Forelimb muscle (tissue), 1 donor: Measurements from ENCODE around the gene PARVB. TPM values are rescaled to one million over a fixed set of nuclear protein-coding genes. Genes with fewer than 3 reads are reported as not detected.

Experiments used
- DNase-seq: peaks from one replicate; pipeline ENCODE4 v3.0.0-alpha.2; 2013; ENCODE audit warnings: low read depth
- polyA plus RNA-seq: library from polyadenylated mRNA; unstranded; fragments of 120-200 nt; gene quantifications from one replicate; pipeline ENCODE4 v1.2.1, GENCODE V29; 2013; ENCODE audit not compliant: insufficient read length

The PARVB gene
- 45.9 TPM for polyA plus RNA-seq

DNA sequence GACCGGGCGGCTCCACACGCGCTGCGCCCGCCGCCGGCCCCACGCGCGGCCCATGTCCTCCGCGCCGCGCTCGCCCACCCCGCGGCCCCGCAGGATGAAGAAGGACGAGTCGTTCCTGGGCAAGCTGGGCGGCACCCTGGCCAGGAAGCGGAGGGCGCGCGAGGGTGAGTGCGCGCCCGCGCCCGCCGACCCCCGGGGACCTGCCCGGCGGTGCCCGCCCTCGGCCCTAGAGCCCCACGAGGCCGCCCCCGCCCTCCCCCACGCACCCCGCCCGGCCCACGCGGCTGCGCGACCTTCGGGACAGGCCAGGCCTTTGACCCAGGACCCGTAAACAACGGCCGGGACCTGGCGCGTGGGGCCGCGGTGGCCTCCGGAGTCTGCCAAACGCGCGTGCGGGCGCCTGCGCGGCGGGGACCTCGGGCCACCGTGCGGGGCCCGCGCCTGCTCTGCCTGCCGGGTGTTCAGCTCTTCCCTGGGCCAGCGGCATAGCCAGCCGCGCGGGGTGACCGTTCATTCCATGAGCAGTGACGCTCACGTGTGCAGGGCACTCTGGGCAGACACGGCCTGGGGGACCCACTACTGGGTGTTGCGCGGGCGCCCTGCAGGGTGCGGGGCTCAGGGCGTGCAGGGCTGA is at the start of gene PARVB:
Gene PARVB (plus strand): TSS at position 15 of the 634 bp plus-strand sequence. CDS start 38 bp downstream, at position 53.
- DNase-seq = no peak

GRCh38 chr22:43975041-43975440 is 49.1 kb upstream of the PARVB start:
- no peak for DNase-seq

- DNase-seq = no peak
Observed at GRCh38 chr22:43976861-43977795, 47.0 kb upstream of the PARVB start.

DNA sequence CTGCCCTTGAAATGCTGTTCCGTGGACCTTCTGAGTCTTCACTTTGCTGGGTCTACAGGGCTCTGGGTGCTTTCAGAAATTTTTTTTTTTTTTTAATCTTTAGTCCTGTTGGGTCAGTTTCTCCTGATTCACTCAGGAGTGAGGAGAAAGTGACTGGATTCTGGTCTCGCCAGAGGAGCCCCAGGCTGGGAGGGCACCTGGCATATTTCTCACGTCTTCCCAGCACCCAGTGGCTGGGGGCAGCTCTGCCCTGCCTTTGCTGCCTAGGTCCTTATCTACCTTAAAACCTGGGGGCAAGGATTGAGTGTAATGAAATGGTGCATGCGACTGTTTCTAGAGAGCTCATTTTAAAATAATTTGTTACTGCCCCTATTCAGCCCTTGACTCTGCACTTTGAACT is 45.5 kb upstream of the PARVB start:
- no peak for DNase-seq

GRCh38 chr22:43980579-43980978 is 43.5 kb upstream of the PARVB start:
- no peak for DNase-seq

DNA sequence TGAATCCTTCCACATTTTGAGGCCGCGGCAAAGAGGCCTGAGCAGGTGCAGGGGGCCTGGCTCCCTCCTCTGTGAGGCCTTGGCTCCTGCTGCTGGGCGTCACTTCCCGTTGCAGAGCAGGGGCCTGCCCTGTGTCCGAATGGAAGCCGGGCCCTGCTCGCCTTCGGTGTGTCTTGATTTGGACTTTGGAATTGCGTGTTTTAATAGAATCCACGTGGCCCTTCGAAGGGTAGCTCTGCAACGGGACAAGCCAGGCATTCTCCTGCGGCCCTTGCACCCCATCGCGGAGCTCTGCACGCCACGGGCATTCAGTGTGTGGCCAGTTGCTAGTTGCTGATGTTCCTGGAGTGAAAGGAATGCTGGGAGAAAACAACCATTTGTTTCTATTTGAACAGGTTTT is 43.1 kb upstream of the PARVB start:
- DNase-seq = no peak

- DNase-seq = no peak
Observed at GRCh38 chr22:43983808-43984207, 40.3 kb upstream of the PARVB start.

DNA sequence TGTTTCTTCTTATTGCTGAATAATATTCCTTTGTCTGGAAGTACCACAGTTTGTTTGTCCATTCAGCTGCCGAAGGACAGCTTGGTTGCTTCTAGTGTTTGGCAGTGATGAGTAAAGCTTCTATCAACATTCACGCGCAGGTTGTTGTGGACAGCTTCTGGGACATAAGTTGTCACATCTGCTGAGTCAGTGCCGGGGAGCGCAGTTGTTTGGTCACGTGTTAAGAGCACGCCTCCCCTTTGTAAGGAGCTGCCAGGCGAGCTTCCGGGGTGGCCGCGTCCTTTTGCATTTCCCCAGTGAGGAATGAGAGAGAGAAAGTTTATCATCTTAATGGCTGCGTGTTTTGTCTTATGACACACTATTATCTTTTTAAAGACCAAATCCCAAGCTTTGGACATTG is 38.6 kb upstream of the PARVB start:
- DNase-seq = no peak

GRCh38 chr22:43988116-43988820 is 35.8 kb upstream of the PARVB start:
- DNase-seq = no peak

GRCh38 chr22:43988960-43989359 is 35.1 kb upstream of the PARVB start:
- DNase-seq = no peak

GRCh38 chr22:43990044-43990443 is 34.1 kb upstream of the PARVB start:
- DNase-seq = no peak

- no peak for DNase-seq
Observed at GRCh38 chr22:43991316-43992020, 32.6 kb upstream of the PARVB start.

DNA sequence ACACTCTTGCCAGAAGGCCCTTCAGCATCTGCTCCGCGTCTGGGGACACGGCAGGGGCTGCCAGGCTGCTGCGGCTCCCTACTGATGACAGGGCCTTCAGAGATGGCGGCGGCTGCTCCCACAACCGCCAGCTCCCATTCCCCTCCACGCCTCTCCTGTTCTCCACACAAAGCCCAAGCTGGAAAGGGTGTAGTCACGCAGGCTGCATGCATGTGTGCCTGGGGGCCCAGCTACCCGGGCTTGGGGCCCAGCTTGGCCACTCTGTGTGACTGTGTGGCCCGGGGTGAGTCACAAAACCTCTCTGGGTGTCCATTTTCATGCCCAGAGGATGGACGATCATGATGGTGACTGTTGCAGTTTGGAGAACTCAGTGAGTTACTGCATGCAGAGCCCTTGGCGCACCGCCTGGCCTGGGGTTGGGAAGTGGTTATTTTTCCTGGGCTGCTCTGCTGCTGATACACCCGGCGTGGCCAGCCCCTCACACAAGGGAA is 31.7 kb upstream of the PARVB start:
- DNase-seq = no peak

GRCh38 chr22:43993072-43993760 is 30.9 kb upstream of the PARVB start:
- no peak for DNase-seq

DNA sequence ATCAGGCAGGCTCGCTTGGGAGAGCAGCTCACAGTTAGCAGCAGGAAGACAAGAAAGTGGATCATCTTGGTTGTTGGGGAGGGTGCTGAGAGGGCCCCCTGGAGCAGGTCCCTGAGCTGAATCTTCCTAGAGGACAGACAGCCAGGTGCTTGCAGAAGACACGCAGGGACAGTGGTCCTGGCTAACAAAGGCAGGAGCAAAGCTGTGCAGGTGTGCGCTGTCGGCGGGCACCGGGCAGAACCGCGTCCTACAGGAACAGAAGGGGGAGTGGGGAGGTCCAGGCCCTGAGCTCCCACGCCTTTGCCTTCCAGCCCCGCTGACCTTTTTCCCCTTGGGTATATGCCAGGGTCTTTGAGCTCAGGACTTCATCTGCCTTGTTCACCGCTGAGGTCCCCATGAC is 30.1 kb upstream of the PARVB start:
- no peak for DNase-seq

DNA sequence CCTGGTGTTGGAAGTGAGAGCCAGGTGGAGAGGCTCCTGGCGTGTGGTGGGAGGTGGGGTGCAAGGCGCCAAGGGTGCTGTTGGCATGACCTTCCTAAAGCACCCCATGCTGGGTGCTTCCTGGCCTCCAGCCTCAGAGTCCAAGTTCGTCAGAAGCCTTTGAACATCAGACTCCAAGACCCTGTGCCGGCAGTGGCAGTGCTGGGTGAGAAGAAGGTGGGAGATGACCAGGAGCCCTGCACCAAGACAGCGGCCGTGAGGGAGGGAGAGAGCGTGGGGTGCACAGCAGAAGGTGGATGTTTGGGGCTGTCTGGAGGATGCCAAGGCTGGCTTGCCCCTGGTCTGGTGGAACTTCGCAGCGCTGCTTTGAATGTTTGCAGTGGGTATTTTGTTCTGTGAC is 29.7 kb upstream of the PARVB start:
- no peak for DNase-seq

GRCh38 chr22:43995057-43995685 is 28.9 kb upstream of the PARVB start:
- DNase-seq = no peak

DNA sequence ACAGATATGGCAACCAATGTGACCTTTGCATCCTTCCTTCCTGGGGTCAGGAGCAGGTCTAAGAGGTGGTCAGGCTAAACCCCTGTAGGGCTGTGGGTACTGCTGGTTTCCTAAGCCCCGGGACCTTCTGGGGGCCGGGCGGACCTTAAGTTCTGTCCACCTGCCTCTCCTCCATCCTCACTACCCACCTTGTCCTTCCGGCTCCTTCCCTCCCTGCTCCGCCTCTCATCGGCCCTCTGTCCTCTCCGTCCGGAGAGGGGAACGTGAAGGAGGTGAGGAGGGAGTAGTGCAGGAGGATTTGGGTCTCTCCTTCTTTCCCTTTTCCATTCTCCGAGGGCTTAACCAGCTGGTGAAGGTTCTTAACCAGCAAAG is 28.3 kb upstream of the PARVB start:
- no peak for DNase-seq

DNA sequence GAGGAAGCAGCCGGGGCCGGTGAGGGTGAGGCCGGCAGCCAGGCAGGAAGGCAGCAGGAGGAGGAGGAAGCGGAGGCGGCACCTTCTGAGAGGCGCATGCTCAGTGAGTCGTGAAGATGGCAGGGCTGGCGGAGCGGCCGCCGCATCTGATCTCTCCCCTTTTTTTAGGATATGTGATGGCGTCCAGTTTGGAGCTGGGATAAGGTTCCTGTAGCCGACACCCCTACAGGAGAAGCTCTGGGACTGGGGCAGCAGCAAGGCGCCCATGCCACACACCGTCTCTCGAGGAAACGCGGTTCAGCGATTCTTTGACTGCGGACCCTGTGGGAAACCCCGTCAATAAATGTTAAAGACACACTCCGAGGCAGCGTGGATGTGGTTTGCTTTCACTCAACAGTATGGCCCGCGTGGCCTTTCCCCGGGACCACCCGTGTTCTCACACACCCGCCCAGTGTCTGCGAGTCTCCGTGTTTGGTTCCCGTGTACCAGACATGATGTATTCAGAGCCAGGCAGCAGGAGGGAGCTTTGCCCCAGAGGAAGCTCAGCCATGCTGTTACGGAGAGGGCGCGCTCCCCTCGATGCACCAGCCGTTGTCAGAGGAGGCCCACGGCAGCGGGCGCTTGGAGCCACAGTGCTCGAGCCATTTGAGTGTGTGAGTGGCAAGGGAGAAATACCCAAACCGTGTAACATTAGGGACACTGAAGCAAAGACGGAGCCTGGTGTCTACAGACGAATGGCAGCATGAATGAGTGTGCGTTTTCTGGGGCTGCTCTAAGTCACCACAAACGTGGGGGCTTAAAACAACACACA is 27.7 kb upstream of the PARVB start:
- DNase-seq = no peak

- DNase-seq = no peak
Observed at GRCh38 chr22:43996981-43997265, 27.2 kb upstream of the PARVB start.
